HG03558 (cell line): ENCODE data around the gene PEX16.

Source experiments
- ATAC-seq: cut with Tn5 transposase; IDR thresholded peaks from one replicate; pipeline ENCODE4 v1.9.1; 2021; ENCODE audit warnings: moderate number of reproducible peaks; ENCODE audit not compliant: unreplicated experiment; ENCODE audit errors: extremely low read depth

Gene PEX16

DNA sequence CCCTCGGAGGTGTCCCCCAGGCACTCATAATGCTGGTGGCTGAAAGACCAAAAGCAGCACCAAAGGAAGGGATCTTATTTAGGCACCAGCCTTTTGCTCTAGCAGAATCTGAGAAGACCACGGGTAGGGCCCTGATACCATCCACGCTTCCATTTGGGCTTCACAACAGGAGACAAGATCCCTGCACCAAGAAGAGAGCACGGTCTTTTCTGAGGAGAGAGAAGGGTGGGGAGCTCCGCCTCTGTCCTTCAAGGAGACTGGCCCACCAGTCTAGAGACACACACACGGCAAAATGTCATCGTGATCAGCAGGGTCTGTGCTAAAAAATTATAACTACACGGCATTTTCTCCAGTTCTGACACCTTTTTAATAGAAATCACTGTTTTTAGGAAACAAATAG, 14.5 kb upstream of the PEX16 start:
- ATAC-seq: no peak

DNA sequence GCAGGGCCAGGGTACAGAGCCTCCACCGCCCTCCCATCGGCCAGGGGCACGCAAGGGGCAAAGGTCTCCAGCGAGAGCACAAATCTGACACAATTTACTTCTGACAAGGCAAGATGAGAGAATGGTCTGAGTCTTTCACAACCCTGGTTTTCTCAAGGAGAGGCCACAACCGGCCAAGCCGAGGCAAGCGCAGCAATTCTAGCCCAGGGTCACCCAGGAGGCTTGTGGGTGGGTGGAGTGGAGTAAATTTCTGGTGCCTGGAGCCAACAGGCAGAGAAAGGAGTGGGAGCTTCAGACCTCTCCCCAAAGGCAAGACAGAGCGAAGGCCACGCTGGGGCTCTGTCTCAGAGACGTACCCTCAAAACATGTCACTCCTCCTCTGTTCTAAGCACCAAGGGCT, 14.1 kb upstream of the PEX16 start:
- no peak for ATAC-seq

DNA sequence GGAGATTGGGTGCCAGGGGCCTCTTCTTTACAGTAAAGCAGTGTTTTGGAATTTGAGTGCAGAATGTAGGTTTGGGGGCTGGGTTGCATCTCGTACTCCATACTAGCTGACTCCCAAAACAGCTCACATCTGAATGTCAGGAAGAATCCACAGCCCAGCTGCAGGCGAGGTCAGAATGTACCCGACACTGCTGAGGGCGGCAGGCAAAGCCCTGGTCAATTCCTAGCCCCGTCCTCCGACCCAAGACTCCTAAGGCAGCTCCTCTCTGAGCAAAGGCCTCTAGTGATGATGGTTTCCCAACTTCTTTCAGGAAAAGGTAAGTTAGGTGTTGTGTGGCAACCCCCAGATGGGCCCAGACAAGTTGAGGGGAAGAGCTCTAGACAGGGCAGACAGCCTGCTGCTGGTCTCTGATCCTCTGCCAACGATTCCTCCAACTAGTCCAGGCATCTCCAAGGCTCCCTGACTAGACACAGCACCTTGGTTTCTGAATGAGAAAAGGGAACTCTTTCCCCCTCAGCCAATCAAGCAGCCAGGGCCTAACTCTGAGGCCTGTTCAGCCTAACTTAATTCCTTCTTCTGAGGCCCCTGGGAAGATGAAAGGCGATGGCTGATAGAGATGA, 13.4 kb upstream of the PEX16 start:
- ATAC-seq: no peak

- ATAC-seq: peak; percentile 74
These were observed 12.5 kb upstream of the PEX16 start for GRCh38 chr11:45930031-45930794.

DNA sequence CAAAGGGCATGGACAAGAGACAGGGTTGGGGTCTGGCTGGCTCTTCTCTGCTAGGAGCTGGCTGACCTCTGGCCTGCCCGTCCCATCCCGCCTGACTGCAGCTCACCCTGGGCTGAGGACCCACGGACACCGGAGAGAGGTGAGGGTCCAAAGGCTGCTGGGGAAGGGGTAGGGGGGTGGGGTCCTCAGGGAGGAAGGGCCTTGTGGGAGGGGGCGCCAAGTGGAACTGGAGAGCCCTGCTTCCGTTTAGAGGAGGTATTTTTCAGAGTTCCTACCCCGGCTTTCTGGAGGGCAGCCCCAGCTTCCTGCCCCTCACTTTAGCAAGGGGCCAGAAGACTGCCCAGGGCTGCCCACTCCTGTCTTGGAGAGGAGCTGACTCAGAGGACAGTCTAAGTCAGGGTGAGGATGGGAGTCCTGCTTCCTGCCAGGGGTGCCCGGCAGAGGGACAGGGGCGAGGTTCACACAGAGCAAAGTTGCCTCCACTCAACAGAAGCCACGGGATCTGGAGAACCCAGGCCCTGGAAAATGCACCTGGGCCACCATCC, 11.9 kb upstream of the PEX16 start:
- ATAC-seq: no peak

- no peak for ATAC-seq
These were observed 11.0 kb upstream of the PEX16 start for GRCh38 chr11:45928535-45929215.

- ATAC-seq: no peak
These were observed 10.2 kb upstream of the PEX16 start for GRCh38 chr11:45927684-45928413.

- ATAC-seq: no peak
These were observed 9.6 kb upstream of the PEX16 start for GRCh38 chr11:45927332-45927683.

DNA sequence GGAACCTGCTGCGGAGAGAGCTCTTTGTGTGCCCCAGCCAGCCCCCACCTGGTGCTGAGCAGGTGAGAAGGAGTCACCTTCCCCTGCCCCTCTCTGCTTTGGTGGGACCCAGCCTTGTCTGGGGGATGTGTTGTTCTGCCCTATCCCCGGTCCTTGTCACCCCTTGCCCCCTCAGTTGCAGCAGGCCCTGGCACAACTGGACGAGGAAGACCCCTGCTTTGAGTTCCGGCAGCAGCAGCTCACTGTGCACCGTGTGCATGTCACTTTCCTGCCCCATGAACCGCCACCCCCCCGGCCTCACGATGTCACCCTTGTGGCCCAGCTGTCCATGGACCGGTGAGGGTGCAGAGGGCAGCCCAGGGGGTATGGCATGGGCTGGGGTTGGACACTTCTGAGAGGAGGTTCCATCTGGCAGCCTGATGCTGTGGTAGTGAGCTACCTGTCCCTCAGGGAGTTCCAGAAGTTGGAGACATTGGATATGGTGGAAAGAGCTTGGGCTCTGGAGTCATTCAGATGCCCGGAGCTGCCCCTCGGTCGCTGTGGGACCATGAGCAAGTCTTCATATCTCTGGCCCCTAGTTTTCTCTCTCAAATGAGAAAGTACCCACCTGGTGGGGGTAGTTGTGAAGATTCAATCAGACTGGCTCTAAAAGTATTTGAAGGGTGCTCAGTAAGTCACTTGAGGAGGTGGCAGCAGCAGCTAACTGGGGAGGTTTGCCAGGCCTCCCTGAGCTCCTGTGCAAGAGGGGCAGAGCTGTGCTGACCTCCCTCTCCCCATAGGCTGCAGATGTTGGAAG, 9.1 kb upstream of the PEX16 start:
- no peak for ATAC-seq

GRCh38 chr11:45926001-45926401, 8.3 kb upstream of the PEX16 start:
- no peak for ATAC-seq

DNA sequence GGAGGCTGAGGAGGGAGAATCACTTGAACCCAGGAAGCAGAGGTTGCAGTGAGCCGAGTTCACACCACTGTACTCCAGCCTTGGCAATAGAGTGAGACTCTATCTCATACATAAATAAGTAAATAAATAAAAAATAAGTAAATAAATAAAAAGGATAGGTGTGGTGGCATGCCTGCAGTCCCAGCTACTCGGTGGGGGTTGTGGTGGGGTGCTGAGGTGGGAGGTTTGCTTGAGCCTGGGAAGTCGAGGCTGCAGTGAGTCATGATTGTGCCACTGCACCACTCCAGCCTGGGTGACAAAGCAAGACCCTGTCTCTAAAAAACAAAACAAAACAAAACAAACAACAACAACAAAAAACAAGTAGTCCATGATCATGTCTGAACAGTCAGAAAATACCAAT, 7.9 kb upstream of the PEX16 start:
- ATAC-seq: no peak

GRCh38 chr11:45924927-45925326, 7.2 kb upstream of the PEX16 start:
- ATAC-seq: no peak

DNA sequence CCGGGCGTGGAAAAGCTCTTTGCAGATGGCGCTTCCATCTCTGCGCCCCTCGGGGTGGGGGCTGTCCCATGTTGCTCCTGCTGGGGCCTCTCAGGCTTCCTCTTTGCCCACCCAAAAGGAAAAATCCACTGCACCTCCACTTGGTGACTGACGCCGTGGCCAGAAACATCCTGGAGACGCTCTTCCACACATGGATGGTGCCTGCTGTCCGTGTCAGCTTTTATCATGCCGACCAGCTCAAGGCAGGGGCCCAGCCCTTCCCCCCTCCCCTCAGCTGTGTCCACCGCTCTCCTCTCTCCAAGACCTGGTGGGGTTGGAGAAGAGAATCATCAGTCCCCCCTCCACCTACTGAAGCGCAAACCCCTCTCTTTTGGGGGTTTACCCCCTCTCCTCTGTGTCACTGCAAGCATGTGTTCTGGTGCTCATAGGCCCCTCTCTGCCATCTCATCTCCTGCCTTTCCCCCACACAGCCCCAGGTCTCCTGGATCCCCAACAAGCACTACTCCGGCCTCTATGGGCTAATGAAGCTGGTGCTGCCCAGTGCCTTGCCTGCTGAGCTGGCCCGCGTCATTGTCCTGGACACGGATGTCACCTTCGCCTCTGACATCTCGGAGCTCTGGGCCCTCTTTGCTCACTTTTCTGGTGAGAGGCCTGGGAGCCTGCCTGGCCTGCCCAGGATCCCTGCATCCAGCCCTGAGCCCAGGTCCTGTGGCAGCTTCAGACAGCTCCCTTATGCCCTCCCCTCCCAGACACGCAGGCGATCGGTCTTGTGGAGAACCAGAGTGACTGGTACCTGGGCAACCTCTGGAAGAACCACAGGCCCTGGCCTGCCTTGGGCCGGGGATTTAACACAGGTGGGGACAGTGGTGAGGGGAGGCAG, 6.6 kb upstream of the PEX16 start:
- ATAC-seq: no peak

DNA sequence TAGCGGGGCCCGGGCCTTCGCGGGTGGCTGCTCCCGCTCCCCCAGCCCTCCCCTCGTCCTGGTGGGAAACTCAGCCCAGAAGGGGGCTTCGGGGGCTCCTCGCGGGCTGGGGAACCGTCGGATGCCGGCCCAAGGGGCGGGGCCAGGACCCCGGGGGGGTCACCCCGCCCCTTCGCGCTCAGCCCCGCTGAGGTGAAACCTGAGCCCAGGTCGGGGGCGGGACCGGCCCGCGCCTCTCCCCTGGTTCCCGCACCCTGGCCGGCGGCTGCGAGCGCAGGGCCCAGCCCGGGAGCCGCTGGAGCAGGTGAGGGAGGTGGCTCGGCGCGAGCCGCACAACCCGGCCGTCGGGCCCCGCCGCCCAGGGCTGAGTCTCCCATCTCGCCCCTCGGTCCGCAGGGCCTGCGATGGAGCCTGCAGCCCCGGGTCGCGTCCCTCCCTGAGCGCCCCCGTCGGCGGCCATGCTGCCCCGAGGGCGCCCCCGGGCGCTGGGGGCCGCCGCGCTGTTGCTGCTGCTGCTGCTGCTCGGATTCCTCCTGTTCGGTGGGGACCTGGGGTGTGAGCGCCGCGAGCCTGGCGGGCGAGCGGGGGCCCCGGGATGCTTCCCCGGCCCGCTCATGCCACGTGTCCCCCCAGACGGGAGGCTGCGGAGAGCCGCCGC, 4.9 kb upstream of the PEX16 start, which contains the start of gene LARGE2:
LARGE2 (plus strand) TSS at position 232 of the 658 bp plus-strand sequence; CDS start at position 459, 227 bp downstream.
- no peak for ATAC-seq

- ATAC-seq: no peak
These were observed 4.1 kb upstream of the PEX16 start for GRCh38 chr11:45921561-45922424.

- no peak for ATAC-seq
These were observed 3.1 kb upstream of the PEX16 start for GRCh38 chr11:45920531-45921477.
